Measurements from ENCODE around the gene MSI2.

MSI2 gene

DNA sequence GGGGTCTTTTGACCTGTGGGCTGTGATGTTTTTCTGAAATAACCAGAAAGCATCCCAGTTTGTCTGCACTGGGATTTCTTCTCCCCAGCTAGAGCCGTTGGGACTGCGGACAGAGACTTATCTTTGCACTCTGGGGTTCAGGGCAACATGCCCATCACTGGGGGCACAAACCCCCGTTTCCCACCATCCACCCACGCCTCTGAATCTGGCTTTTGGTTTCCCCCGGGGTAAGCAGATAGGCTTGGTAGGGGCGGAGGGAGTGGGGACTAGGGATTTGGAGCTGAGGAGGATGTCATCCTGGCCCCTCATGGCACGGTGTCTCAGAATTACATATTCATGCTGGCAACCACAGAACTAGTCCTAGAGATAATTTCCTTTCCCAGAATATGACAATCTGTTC is 420.2 kb downstream of the MSI2 start:
- H3K9ac ChIP-seq (ENCODE audit: low read length): no peak overlapping the region
- H3K27me3 ChIP-seq (ENCODE audit: control insufficient read depth, insufficient read depth, low read length): no peaks in the 10 kb centered on the region
- H3K36me3 ChIP-seq (ENCODE audit: control insufficient read depth, insufficient read depth, low read length): peaks cover 4% of the 10 kb centered on the region
- H3K4me3 ChIP-seq (ENCODE audit: low read length): no peak overlapping the region
- no peak overlapping the region for H3K27ac ChIP-seq (ENCODE audit: low read depth, low read length)
- H3K4me1 ChIP-seq (ENCODE audit: control insufficient read depth, insufficient read depth, low read length): no peaks in the 10 kb centered on the region

GRCh38 chr17:57677301-57677700 is 421.0 kb downstream of the MSI2 start:
- Histone ChIP-seq H3K27me3 (ENCODE audit: control insufficient read depth, insufficient read depth, low read length) (no peaks in the 10 kb centered on the region), H3K4me3 (ENCODE audit: low read length) (no peak overlapping the region), H3K27ac (ENCODE audit: low read depth, low read length) (no peak overlapping the region), H3K9ac (ENCODE audit: low read length) (no peak overlapping the region), H3K4me1 (ENCODE audit: control insufficient read depth, insufficient read depth, low read length) (no peaks in the 10 kb centered on the region), H3K36me3 (ENCODE audit: control insufficient read depth, insufficient read depth, low read length) (peaks cover 4% of the 10 kb centered on the region)

GRCh38 chr17:57677858-57678257 is 421.5 kb downstream of the MSI2 start:
- H3K36me3 ChIP-seq (ENCODE audit: control insufficient read depth, insufficient read depth, low read length): peaks cover 4% of the 10 kb centered on the region
- H3K9ac ChIP-seq (ENCODE audit: low read length): no peak overlapping the region
- no peak overlapping the region for H3K27ac ChIP-seq (ENCODE audit: low read depth, low read length)
- H3K4me3 ChIP-seq (ENCODE audit: low read length): no peak overlapping the region
- no peaks in the 10 kb centered on the region for H3K4me1 ChIP-seq (ENCODE audit: control insufficient read depth, insufficient read depth, low read length)
- H3K27me3 ChIP-seq (ENCODE audit: control insufficient read depth, insufficient read depth, low read length): no peaks in the 10 kb centered on the region

GRCh38 chr17:57678393-57678792 is 422.1 kb downstream of the MSI2 start:
- Histone ChIP-seq H3K4me1 (ENCODE audit: control insufficient read depth, insufficient read depth, low read length) (no peaks in the 10 kb centered on the region), H3K36me3 (ENCODE audit: control insufficient read depth, insufficient read depth, low read length) (peaks cover 4% of the 10 kb centered on the region)

GRCh38 chr17:57679356-57679755 is 423.0 kb downstream of the MSI2 start:
- H3K9ac ChIP-seq (ENCODE audit: low read length): no peak overlapping the region
- H3K27me3 ChIP-seq (ENCODE audit: control insufficient read depth, insufficient read depth, low read length): no peaks in the 10 kb centered on the region
- no peak overlapping the region for H3K27ac ChIP-seq (ENCODE audit: low read depth, low read length)
- no peak overlapping the region for H3K4me3 ChIP-seq (ENCODE audit: low read length)
- no peaks in the 10 kb centered on the region for H3K4me1 ChIP-seq (ENCODE audit: control insufficient read depth, insufficient read depth, low read length)
- H3K36me3 ChIP-seq (ENCODE audit: control insufficient read depth, insufficient read depth, low read length): peaks cover 4% of the 10 kb centered on the region

More at GRCh38 chr17:57678393-57678792, 422.1 kb downstream of the MSI2 start:
- Histone ChIP-seq H3K4me3 (ENCODE audit: low read length) (no peak overlapping the region), H3K27me3 (ENCODE audit: control insufficient read depth, insufficient read depth, low read length) (no peaks in the 10 kb centered on the region), H3K27ac (ENCODE audit: low read depth, low read length) (no peak overlapping the region), H3K9ac (ENCODE audit: low read length) (no peak overlapping the region)

- Histone ChIP-seq H3K4me3 (ENCODE audit: low read length) (no peak overlapping the region), H3K27ac (ENCODE audit: low read depth, low read length) (no peak overlapping the region), H3K4me1 (ENCODE audit: control insufficient read depth, insufficient read depth, low read length) (no peaks in the 10 kb centered on the region), H3K27me3 (ENCODE audit: control insufficient read depth, insufficient read depth, low read length) (no peaks in the 10 kb centered on the region), H3K36me3 (ENCODE audit: control insufficient read depth, insufficient read depth, low read length) (peaks cover 2% of the 10 kb centered on the region), H3K9ac (ENCODE audit: low read length) (no peak overlapping the region)
These were observed 423.8 kb downstream of the MSI2 start for GRCh38 chr17:57679906-57680695.

DNA sequence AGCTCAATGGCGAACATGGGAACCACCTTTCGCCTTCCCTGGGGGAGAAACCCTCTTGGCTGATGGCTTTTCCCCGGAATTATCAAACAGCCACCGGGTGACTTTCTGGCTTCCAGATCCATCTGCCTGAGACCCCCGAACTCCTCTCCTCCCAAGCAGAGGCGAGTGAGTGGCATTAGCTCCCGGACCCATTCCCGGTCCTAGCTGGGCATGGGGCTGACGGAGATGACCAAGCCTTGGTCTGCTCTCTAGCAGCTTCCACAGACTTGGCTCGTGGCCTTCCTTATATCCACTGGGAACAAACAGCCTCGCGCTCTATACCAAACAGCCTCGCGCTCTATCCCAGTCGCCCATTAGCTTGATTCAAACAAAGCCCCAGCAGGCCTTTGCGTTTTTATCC is 426.4 kb downstream of the MSI2 start:
- H3K4me3 ChIP-seq (ENCODE audit: low read length): no peak overlapping the region
- H3K36me3 ChIP-seq (ENCODE audit: control insufficient read depth, insufficient read depth, low read length): no peaks in the 10 kb centered on the region
- no peak overlapping the region for H3K9ac ChIP-seq (ENCODE audit: low read length)
- H3K27ac ChIP-seq (ENCODE audit: low read depth, low read length): no peak overlapping the region
- no peaks in the 10 kb centered on the region for H3K27me3 ChIP-seq (ENCODE audit: control insufficient read depth, insufficient read depth, low read length)
- H3K4me1 ChIP-seq (ENCODE audit: control insufficient read depth, insufficient read depth, low read length): no peaks in the 10 kb centered on the region

GRCh38 chr17:57684711-57685498 is 428.6 kb downstream of the MSI2 start:
- Histone ChIP-seq H3K36me3 (ENCODE audit: control insufficient read depth, insufficient read depth, low read length) (no peaks in the 10 kb centered on the region), H3K4me3 (ENCODE audit: low read length) (no peak overlapping the region), H3K9ac (ENCODE audit: low read length) (no peak overlapping the region), H3K27me3 (ENCODE audit: control insufficient read depth, insufficient read depth, low read length) (no peaks in the 10 kb centered on the region), H3K4me1 (ENCODE audit: control insufficient read depth, insufficient read depth, low read length) (no peaks in the 10 kb centered on the region), H3K27ac (ENCODE audit: low read depth, low read length) (no peak overlapping the region)

DNA sequence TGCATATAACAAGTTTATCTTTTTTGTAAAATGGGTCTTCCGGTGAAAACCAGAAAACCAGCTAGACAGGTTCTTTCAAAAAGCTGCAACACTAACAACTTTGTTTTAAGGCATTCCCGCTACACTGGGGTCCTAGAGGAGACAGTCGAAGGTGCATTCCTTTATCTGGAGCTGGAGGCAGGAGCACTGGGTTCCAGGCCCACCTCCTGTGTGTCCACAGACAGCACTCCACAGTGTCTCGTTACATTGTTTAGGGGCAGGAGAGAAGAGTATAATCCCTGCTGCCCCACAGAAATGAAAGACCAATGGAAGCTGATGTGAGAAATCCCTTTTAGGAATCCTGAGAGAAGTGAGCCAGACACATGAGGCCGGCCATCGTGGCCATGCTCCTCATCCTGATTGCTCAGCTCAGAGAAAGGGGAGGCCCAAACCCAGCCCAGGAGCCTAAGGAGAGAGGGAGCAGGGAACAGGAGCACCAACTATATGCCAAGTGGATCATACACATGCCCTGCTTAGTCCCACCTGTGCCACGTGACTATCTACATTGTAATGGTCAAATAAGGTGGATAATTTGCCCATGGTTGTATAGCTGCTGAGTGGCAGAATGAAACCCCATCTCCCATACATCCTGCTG is 429.3 kb downstream of the MSI2 start:
- H3K4me1 ChIP-seq (ENCODE audit: control insufficient read depth, insufficient read depth, low read length): no peaks in the 10 kb centered on the region
- no peaks in the 10 kb centered on the region for H3K27me3 ChIP-seq (ENCODE audit: control insufficient read depth, insufficient read depth, low read length)
- H3K9ac ChIP-seq (ENCODE audit: low read length): no peak overlapping the region
- no peaks in the 10 kb centered on the region for H3K36me3 ChIP-seq (ENCODE audit: control insufficient read depth, insufficient read depth, low read length)
- H3K27ac ChIP-seq (ENCODE audit: low read depth, low read length): no peak overlapping the region
- no peak overlapping the region for H3K4me3 ChIP-seq (ENCODE audit: low read length)

GRCh38 chr17:57687642-57688041 is 431.3 kb downstream of the MSI2 start:
- H3K4me3 ChIP-seq (ENCODE audit: low read length): no peak overlapping the region
- H3K36me3 ChIP-seq (ENCODE audit: control insufficient read depth, insufficient read depth, low read length): no peaks in the 10 kb centered on the region
- H3K9ac ChIP-seq (ENCODE audit: low read length): no peak overlapping the region
- no peak overlapping the region for H3K27ac ChIP-seq (ENCODE audit: low read depth, low read length)
- H3K27me3 ChIP-seq (ENCODE audit: control insufficient read depth, insufficient read depth, low read length): no peaks in the 10 kb centered on the region
- no peaks in the 10 kb centered on the region for H3K4me1 ChIP-seq (ENCODE audit: control insufficient read depth, insufficient read depth, low read length)

- Histone ChIP-seq H3K4me1 (ENCODE audit: control insufficient read depth, insufficient read depth, low read length) (no peaks in the 10 kb centered on the region), H3K9ac (ENCODE audit: low read length) (no peak overlapping the region), H3K36me3 (ENCODE audit: control insufficient read depth, insufficient read depth, low read length) (no peaks in the 10 kb centered on the region), H3K4me3 (ENCODE audit: low read length) (no peak overlapping the region), H3K27me3 (ENCODE audit: control insufficient read depth, insufficient read depth, low read length) (no peaks in the 10 kb centered on the region), H3K27ac (ENCODE audit: low read depth, low read length) (no peak overlapping the region)
These were observed 432.9 kb downstream of the MSI2 start for GRCh38 chr17:57689254-57689653.

DNA sequence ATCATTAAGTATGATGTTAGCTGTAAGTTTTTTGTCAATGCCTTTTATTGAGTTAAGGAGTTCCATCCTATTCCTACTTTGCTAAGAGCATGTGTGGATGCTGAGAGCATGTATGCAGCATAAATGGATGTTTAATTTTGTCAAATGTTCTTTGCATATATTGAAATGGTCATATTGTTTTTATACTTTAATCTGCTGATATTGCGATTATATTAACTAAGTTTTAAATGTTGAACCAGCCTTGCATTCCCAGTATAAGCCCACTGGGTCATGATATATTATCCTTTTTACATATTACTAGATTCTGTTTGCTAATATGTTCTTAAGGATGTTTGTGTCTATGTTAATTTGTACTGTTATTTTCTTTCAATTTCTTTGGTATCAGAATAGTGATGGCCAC is 435.6 kb downstream of the MSI2 start:
- H3K27me3 ChIP-seq (ENCODE audit: control insufficient read depth, insufficient read depth, low read length): no peaks in the 10 kb centered on the region
- H3K4me1 ChIP-seq (ENCODE audit: control insufficient read depth, insufficient read depth, low read length): no peaks in the 10 kb centered on the region
- no peak overlapping the region for H3K9ac ChIP-seq (ENCODE audit: low read length)
- no peak overlapping the region for H3K4me3 ChIP-seq (ENCODE audit: low read length)
- H3K36me3 ChIP-seq (ENCODE audit: control insufficient read depth, insufficient read depth, low read length): no peaks in the 10 kb centered on the region
- H3K27ac ChIP-seq (ENCODE audit: low read depth, low read length): no peak overlapping the region
